ENCODE data around the gene BNC1.

Gene BNC1

GRCh38 chr15:83295417-83295816 is 11.0 kb upstream of the BNC1 start:
- TF ChIP-seq CTCF (conservative IDR thresholded peaks at IDR 0.05; ENCODE audit: low read length): no peak

GRCh38 chr15:83293201-83293600 is 8.7 kb upstream of the BNC1 start:
- no peak overlapping the region for H3K4me3 ChIP-seq (ENCODE audit: low read length)
- no peak for DNase-seq (ENCODE audit: low read depth)
- TF ChIP-seq CTCF (conservative IDR thresholded peaks at IDR 0.05; ENCODE audit: low read length): no peak

More at GRCh38 chr15:83295417-83295816, 11.0 kb upstream of the BNC1 start:
- no peak overlapping the region for H3K4me3 ChIP-seq (ENCODE audit: low read length)
- no peak for DNase-seq (ENCODE audit: low read depth)

- TF ChIP-seq CTCF (conservative IDR thresholded peaks at IDR 0.05; ENCODE audit: low read length): no peak
- DNase-seq (ENCODE audit: low read depth): peak; percentile 85
- no peak overlapping the region for H3K4me3 ChIP-seq (ENCODE audit: low read length)
Measured at GRCh38 chr15:83292317-83292716, 7.9 kb upstream of the BNC1 start.

GRCh38 chr15:83290236-83290635 is 5.8 kb upstream of the BNC1 start:
- no peak for DNase-seq (ENCODE audit: low read depth)
- H3K4me3 ChIP-seq (ENCODE audit: low read length): no peak overlapping the region
- TF ChIP-seq CTCF (conservative IDR thresholded peaks at IDR 0.05; ENCODE audit: low read length): no peak

GRCh38 chr15:83289160-83289559 is 4.7 kb upstream of the BNC1 start:
- no peak overlapping the region for H3K4me3 ChIP-seq (ENCODE audit: low read length)
- no peak for TF ChIP-seq CTCF (conservative IDR thresholded peaks at IDR 0.05; ENCODE audit: low read length)
- DNase-seq (ENCODE audit: low read depth): peak; percentile 93

GRCh38 chr15:83288381-83288801 is 3.9 kb upstream of the BNC1 start:
- DNase-seq (ENCODE audit: low read depth): no peak
- TF ChIP-seq CTCF (conservative IDR thresholded peaks at IDR 0.05; ENCODE audit: low read length): no peak
- no peak overlapping the region for H3K4me3 ChIP-seq (ENCODE audit: low read length)

- peak; percentile 2; the same call in 1 of the 2 replicates for TF ChIP-seq CTCF (conservative IDR thresholded peaks at IDR 0.05; ENCODE audit: low read length)
- peak; percentile 99 for DNase-seq (ENCODE audit: low read depth)
- no peak overlapping the region for H3K4me3 ChIP-seq (ENCODE audit: low read length)
Measured at GRCh38 chr15:83287541-83288027, 3.1 kb upstream of the BNC1 start.

Measured in AG10803 (cell line).